ENCODE data around the gene CENPVL1.
"Not testable (repeated sequence)": the region's sequence is repeated elsewhere in the genome, so short reads cannot be mapped to it uniquely, and the experiment has no call there.

DNA sequence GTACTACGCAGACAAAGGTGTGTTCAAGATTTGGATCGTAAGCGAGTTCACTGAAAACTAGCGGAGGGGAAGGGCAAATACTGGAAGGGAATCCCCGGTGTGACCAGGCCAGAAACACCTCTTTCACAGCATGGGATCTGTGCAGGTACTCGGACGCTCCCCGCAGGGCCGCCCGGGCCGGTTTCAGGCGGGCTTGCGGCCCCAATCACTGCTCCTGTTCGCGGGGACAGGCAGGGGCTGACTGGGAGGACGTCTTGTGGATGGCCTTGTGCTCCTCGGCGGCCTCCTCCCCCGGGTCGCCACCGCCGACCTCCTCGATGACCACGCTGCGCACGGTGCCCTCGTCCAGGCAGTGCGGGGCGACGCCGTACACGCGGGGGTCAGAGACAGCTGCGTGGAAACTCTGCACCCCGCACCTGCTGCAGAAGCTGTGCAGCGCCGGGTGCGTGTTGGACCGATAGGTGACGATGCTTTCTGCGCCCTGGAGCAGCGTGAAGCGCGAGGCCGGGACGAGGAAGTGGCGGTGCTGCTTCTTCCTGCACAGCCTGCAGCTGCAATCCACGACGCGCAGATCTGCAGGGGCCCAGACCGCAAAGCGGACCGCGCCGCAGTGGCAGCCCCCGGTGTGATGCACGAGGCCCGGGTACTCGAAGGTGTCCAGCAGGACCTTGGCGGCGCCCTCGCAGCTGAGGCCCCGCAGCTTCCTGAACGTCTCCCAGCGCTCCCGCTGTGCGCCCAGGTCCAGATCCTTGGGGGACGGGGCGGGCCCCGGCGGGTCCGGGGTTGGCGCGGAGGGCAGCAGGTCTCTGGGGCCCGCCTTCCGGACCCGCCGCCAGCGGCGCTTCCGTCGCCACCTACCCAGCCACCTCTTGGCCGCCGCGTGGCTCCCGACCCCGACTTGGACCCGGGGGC is 28.2 kb upstream of the CENPVL1 start:
- not testable (repeated sequence) for TF ChIP-seq POLR2AphosphoS5, POLR2A (IDR thresholded peaks at IDR 0.05)
